Pancreas (tissue), 10 donors: ENCODE measurements around the gene GPR143. TPM values are rescaled to one million over a fixed set of nuclear protein-coding genes. Genes with fewer than 3 reads are reported as not detected.

Experiments used
- ATAC-seq, 4 donors: fragments of 200-7000 bp; cut with Tn5 transposase; one replicate each; pipeline versions ENCODE4 v1.8.0 to v1.9.1; 2020; ENCODE audit warnings: mild to moderate bottlenecking in 4 of 4, moderate library complexity in 4 of 4
- DNase-seq, 6 donors: peaks; one replicate each; pipeline ENCODE4 v3.0.0-alpha.2; 2020
- FAIRE-seq: peaks from 2 replicates; lab custom pipeline; 2012; peaks lifted over from hg19 to GRCh38; lab: Jason Lieb, UNC
- H3K27ac ChIP-seq, 4 donors: fragments of 200-600 bp; sonication (generic); 1 replicate in 3 of 4; 2 replicates in 1 of 4; pipeline versions ENCODE4 v1.5.0 to v1.8.0; 2020
- H3K27me3 ChIP-seq, 4 donors: fragments of 200-600 bp; one replicate each; pipeline ENCODE4 v1.8.0; 2021
- H3K36me3 ChIP-seq, 3 donors: fragments of 200-600 bp; sonication (generic) in 1 of 3; one replicate each; pipeline versions ENCODE4 v1.5.0 to v1.8.0; 2020 to 2021
- H3K4me1 ChIP-seq, 3 donors: fragments of 200-600 bp; one replicate each; pipeline ENCODE4 v1.8.0; 2021
- H3K4me3 ChIP-seq, 4 donors: fragments of 200-600 bp; sonication (generic) in 2 of 4; one replicate each; pipeline versions ENCODE4 v1.5.0 to v1.8.0; 2020 to 2021
- H3K9me3 ChIP-seq, 4 donors: fragments of 200-600 bp; one replicate each; pipeline ENCODE4 v1.8.0; 2021
- CTCF ChIP-seq, 4 donors: fragments of 200-600 bp; sonication (generic) in 3 of 4; IDR thresholded peaks; one replicate each; pipeline versions ENCODE4 v1.5.0 to v1.8.0; 2021; ENCODE audit warnings: antibody characterized with exemption in 4 of 4
- WGBS, 2 donors: extraction: QIAGEN DNeasy Blood & Tissue Kit; methylation state at CpG; one replicate each; pipeline ENCODE4 v1.1.7; 2013; 5-methylcytosine and 5-hydroxymethylcytosine counted together
- intact Hi-C, 3 donors: fragments of 100-400 bp; cut with DNase I; formaldehyde crosslinking; loops; one replicate each; pipeline versions ENCODE4 v1.11.1 to v1.14.2; 2022
- polyA plus RNA-seq, 2 donors: library from polyadenylated mRNA; stranded (reverse); fragments of 200-250 nt; gene quantifications; one replicate each; pipeline ENCODE4 v1.2.3, GENCODE V29; 2013
- total RNA-seq, 6 donors: library from RNA; stranded (reverse); fragmentation: NEBNext Ultra II Directional in 4 of 6; extraction: Animal tissue kit (Norgen Biotek cat#: 25700) in 4 of 6; gene quantifications; one replicate each; pipeline versions ENCODE4 v1.2.1 to v1.2.4, GENCODE V29; 2021 to 2023
- donor health status: healthy with polysubstance abuse.
- donor health status: DM: no; HTN: no; CAD: no; lungs with moderate emphysema.
- donor health status: DM: no; HTN: no; CAD: no.
- donor health status: control.
- donor health status: control.
- donor health status: Bipolar disorder and iron deficiency.
- donor health status: DM: yes; HTN: yes; CAD: no.
- donor health status: DM: no; HTN: no; CAD: no.
- donor health status: DM: no; HTN: no; CAD: no.
- donor health status: DM: yes; HTN: yes; CAD: no.

GPR143 gene
- total and polyA plus RNA-seq, 8 donors, result 0.60 to 1.9 (median 1.1) TPM

GRCh38 chrX:9784332-9784731, 18.7 kb upstream of the GPR143 start:
- TF ChIP-seq CTCF (IDR thresholded peaks at IDR 0.05), result no peak
- no peaks in the 10 kb centered on the region for H3K36me3 ChIP-seq

GRCh38 chrX:9781941-9782340, 16.3 kb upstream of the GPR143 start:
- intact Hi-C loops, result no loop called here

More at GRCh38 chrX:9784332-9784731, 18.7 kb upstream of the GPR143 start:
- Histone ChIP-seq H3K9me3 (no peaks in the 10 kb centered on the region), H3K4me3 (no peak overlapping the region), H3K27me3 (no peaks in the 10 kb centered on the region), H3K27ac (no peak overlapping the region), H3K4me1 (no peaks in the 10 kb centered on the region)
- 91 to 93% methylated on average over 8 of the region's 8 CpGs for WGBS, 2 donors
- DNase-seq (no peak), FAIRE-seq (no peak), ATAC-seq (no peak)
- intact Hi-C loops, result no loop called here

DNA sequence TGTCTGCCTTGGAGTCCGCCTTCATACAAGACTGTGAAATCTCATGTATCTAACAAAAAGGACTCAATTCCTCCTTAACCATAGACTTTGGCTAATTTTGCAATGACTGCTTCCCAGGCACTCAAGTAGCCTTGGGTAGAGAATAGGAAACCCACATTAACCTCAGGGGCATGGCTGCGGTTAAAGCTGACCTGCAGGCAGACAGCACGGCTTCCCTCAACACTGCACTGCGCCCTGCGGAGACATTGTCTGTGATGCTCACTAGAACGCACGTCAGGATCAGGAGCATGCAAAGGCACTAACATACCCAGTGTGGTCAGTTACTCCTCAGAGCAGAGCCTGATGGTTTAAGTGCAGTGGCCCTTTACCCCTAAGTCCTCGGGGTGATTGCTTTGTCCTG, 10.3 kb upstream of the GPR143 start:
- Histone ChIP-seq H3K4me1 (no peaks in the 10 kb centered on the region), H3K27me3 (no peaks in the 10 kb centered on the region), H3K4me3 (no peak overlapping the region), H3K36me3 (no peaks in the 10 kb centered on the region), H3K27ac (no peak overlapping the region), H3K9me3 (no peaks in the 10 kb centered on the region)
- ATAC-seq (no peak), FAIRE-seq (no peak), DNase-seq (no peak)
- TF ChIP-seq CTCF (IDR thresholded peaks at IDR 0.05), result no peak
- intact Hi-C loops, result no loop called here
- 90% methylated on average over 8 of the region's 8 CpGs for WGBS, 2 donors

More at GRCh38 chrX:9781941-9782340, 16.3 kb upstream of the GPR143 start:
- H3K27ac ChIP-seq, result no peak overlapping the region
- H3K4me3 ChIP-seq, result no peak overlapping the region
- DNase-seq (no peak), FAIRE-seq (no peak), ATAC-seq (no peak)
- TF ChIP-seq CTCF (IDR thresholded peaks at IDR 0.05), result no peak
- H3K4me1 ChIP-seq, result no peaks in the 10 kb centered on the region
- H3K27me3 ChIP-seq, result no peaks in the 10 kb centered on the region
- no peaks in the 10 kb centered on the region for H3K36me3 ChIP-seq
- 85 to 91% methylated on average over 7 of the region's 7 CpGs for WGBS, 2 donors
- H3K9me3 ChIP-seq, result no peaks in the 10 kb centered on the region

- WGBS, 2 donors, result 75 to 85% methylated on average over 6 of the region's 6 CpGs
- no peak for ATAC-seq
- no peak for DNase-seq
Observed at GRCh38 chrX:9772943-9773342, 7.3 kb upstream of the GPR143 start.

More at GRCh38 chrX:9772943-9773342, 7.3 kb upstream of the GPR143 start:
- Histone ChIP-seq H3K36me3 (no peaks in the 10 kb centered on the region), H3K4me1 (no peaks in the 10 kb centered on the region), H3K27me3 (no peaks in the 10 kb centered on the region), H3K27ac (no peak overlapping the region), H3K4me3 (no peak overlapping the region), H3K9me3 (no peaks in the 10 kb centered on the region)
- TF ChIP-seq CTCF (IDR thresholded peaks at IDR 0.05), result no peak
- intact Hi-C loops, result no loop called here
- no peak for FAIRE-seq
